ENCODE results near the gene MME. TPM values are rescaled to one million over a fixed set of nuclear protein-coding genes. Genes with fewer than 3 reads are reported as not detected.

Gene MME
- total and polyA plus RNA-seq, 2 of the 8 experiments (the other 6 are each of a cell fraction or from before 2014, with no cell fraction given), result 5.0 to 39.6 TPM

DNA sequence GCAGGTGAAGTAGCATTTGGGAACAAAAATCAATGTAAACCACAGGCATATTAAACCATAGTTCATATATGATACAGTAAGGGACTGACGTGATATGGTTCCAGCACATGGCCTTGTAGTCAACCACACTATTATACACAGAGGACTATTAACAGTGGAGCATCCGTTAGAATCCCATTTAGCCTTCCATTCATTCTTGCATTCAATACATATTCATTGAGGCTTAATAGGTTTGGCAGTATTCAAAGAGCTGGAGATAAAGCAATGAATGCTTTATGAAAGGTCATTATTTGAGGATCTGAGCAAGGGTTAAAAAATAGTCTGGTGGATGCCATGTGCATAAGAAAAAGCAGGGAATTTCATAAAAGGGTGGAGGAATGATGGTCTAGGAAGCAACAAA, 89.1 kb downstream of the MME start (continued):
- TF ChIP-seq, protein P1, sequence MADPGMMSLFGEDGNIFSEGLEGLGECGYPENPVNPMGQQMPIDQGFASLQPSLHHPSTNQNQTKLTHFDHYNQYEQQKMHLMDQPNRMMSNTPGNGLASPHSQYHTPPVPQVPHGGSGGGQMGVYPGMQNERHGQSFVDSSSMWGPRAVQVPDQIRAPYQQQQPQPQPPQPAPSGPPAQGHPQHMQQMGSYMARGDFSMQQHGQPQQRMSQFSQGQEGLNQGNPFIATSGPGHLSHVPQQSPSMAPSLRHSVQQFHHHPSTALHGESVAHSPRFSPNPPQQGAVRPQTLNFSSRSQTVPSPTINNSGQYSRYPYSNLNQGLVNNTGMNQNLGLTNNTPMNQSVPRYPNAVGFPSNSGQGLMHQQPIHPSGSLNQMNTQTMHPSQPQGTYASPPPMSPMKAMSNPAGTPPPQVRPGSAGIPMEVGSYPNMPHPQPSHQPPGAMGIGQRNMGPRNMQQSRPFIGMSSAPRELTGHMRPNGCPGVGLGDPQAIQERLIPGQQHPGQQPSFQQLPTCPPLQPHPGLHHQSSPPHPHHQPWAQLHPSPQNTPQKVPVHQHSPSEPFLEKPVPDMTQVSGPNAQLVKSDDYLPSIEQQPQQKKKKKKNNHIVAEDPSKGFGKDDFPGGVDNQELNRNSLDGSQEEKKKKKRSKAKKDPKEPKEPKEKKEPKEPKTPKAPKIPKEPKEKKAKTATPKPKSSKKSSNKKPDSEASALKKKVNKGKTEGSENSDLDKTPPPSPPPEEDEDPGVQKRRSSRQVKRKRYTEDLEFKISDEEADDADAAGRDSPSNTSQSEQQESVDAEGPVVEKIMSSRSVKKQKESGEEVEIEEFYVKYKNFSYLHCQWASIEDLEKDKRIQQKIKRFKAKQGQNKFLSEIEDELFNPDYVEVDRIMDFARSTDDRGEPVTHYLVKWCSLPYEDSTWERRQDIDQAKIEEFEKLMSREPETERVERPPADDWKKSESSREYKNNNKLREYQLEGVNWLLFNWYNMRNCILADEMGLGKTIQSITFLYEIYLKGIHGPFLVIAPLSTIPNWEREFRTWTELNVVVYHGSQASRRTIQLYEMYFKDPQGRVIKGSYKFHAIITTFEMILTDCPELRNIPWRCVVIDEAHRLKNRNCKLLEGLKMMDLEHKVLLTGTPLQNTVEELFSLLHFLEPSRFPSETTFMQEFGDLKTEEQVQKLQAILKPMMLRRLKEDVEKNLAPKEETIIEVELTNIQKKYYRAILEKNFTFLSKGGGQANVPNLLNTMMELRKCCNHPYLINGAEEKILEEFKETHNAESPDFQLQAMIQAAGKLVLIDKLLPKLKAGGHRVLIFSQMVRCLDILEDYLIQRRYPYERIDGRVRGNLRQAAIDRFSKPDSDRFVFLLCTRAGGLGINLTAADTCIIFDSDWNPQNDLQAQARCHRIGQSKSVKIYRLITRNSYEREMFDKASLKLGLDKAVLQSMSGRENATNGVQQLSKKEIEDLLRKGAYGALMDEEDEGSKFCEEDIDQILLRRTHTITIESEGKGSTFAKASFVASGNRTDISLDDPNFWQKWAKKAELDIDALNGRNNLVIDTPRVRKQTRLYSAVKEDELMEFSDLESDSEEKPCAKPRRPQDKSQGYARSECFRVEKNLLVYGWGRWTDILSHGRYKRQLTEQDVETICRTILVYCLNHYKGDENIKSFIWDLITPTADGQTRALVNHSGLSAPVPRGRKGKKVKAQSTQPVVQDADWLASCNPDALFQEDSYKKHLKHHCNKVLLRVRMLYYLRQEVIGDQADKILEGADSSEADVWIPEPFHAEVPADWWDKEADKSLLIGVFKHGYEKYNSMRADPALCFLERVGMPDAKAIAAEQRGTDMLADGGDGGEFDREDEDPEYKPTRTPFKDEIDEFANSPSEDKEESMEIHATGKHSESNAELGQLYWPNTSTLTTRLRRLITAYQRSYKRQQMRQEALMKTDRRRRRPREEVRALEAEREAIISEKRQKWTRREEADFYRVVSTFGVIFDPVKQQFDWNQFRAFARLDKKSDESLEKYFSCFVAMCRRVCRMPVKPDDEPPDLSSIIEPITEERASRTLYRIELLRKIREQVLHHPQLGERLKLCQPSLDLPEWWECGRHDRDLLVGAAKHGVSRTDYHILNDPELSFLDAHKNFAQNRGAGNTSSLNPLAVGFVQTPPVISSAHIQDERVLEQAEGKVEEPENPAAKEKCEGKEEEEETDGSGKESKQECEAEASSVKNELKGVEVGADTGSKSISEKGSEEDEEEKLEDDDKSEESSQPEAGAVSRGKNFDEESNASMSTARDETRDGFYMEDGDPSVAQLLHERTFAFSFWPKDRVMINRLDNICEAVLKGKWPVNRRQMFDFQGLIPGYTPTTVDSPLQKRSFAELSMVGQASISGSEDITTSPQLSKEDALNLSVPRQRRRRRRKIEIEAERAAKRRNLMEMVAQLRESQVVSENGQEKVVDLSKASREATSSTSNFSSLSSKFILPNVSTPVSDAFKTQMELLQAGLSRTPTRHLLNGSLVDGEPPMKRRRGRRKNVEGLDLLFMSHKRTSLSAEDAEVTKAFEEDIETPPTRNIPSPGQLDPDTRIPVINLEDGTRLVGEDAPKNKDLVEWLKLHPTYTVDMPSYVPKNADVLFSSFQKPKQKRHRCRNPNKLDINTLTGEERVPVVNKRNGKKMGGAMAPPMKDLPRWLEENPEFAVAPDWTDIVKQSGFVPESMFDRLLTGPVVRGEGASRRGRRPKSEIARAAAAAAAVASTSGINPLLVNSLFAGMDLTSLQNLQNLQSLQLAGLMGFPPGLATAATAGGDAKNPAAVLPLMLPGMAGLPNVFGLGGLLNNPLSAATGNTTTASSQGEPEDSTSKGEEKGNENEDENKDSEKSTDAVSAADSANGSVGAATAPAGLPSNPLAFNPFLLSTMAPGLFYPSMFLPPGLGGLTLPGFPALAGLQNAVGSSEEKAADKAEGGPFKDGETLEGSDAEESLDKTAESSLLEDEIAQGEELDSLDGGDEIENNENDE (IDR thresholded peaks at IDR 0.05; ENCODE audit: insufficient replicate concordance, low read length), result no peak
- TF ChIP-seq JUN (IDR thresholded peaks at IDR 0.05; ENCODE audit: low read depth, low read length) (no peak), SIRT6 (IDR thresholded peaks at IDR 0.05; ENCODE audit: low read length) (no peak), TEAD4 (IDR thresholded peaks at IDR 0.05; ENCODE audit: low read depth, low read length) (no peak), CTBP2 (IDR thresholded peaks at IDR 0.05; ENCODE audit: borderline replicate concordance, insufficient read depth, insufficient read length, low read length) (no peak)
- TF ChIP-seq, protein P2, sequence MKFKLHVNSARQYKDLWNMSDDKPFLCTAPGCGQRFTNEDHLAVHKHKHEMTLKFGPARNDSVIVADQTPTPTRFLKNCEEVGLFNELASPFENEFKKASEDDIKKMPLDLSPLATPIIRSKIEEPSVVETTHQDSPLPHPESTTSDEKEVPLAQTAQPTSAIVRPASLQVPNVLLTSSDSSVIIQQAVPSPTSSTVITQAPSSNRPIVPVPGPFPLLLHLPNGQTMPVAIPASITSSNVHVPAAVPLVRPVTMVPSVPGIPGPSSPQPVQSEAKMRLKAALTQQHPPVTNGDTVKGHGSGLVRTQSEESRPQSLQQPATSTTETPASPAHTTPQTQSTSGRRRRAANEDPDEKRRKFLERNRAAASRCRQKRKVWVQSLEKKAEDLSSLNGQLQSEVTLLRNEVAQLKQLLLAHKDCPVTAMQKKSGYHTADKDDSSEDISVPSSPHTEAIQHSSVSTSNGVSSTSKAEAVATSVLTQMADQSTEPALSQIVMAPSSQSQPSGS (IDR thresholded peaks at IDR 0.05; ENCODE audit: low read length), result no peak

Measured in H1 (cell line).